Measurements from ENCODE around the gene DNPEP. TPM values are rescaled to one million over a fixed set of nuclear protein-coding genes. Genes with fewer than 3 reads are reported as not detected.

The DNPEP gene
- total and polyA plus RNA-seq, 2 of the 8 experiments (the other 6 are each of a cell fraction or from before 2014, with no cell fraction given), result 59.8 to 109 TPM

GRCh38 chr2:219350215-219350614 lies 37.5 kb downstream of the DNPEP start (continued):
- TF ChIP-seq SRF (IDR thresholded peaks at IDR 0.05; ENCODE audit: low read depth, low read length) (no peak), JUND (IDR thresholded peaks at IDR 0.05; ENCODE audit: low read length) (no peak), PHF8 (conservative IDR thresholded peaks at IDR 0.05; ENCODE audit: low read depth, low read length) (no peak), MAFK (IDR thresholded peaks at IDR 0.05; ENCODE audit: low read depth, low read length) (no peak), EP300 (IDR thresholded peaks at IDR 0.05; ENCODE audit: borderline replicate concordance in 1 of 2, low read depth in 2 of 2, low read length in 2 of 2) (no peak), FOSL1 (IDR thresholded peaks at IDR 0.05; ENCODE audit: insufficient read depth, low read depth, low read length) (no peak), NANOG (IDR thresholded peaks at IDR 0.05; ENCODE audit: insufficient read depth, low read depth, low read length, poor library complexity, severe bottlenecking) (no peak), POLR2AphosphoS5 (IDR thresholded peaks at IDR 0.05; ENCODE audit: low read depth, low read length) (no peak)

Data from H1 (cell line).